ENCODE data around the gene BMP4. TPM values are rescaled to one million over a fixed set of nuclear protein-coding genes. Genes with fewer than 3 reads are reported as not detected.

Gene BMP4
- total RNA-seq, 1 experiment from 2014 or later: 24.8 TPM

DNA sequence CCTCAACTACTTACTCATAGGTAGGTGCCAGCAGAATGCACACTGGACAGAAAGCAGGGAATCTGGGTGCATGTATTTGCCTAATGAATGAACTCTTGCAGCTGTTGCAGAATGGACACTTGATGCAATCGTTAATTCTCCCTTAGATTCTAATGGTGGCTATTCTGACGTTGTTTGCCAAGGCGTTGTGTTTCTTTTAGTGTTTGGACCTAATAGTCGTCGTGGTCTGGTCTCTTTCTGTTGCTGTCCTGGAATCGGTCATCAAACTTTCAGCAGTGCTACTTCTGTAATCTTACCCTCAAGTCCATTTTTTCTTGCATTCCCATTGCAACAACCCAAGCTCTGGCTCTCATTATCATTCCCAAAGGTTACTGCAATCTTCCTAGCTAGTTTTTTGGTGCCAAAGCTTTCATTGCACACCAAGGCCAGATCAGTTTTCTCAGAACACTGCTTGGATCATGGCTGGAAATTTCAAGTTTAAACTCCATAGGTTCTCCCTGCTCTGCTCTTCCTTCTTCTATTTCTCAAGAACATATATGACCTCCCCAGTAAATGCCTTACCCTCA is 31.3 kb downstream of the BMP4 start:
- BruUV-seq (replicated peaks): no TSS peak
- CTCF ChIA-PET: no interaction called here

GRCh38 chr14:53924753-53925152 is 31.9 kb downstream of the BMP4 start:
- H3K36me3 Mint-ChIP-seq (ENCODE audit: insufficient read depth, unreplicated experiment): no peaks in the 10 kb centered on the region
- H3K27ac Mint-ChIP-seq (ENCODE audit: unreplicated experiment): no peak overlapping the region
- TF ChIP-seq, protein P1, sequence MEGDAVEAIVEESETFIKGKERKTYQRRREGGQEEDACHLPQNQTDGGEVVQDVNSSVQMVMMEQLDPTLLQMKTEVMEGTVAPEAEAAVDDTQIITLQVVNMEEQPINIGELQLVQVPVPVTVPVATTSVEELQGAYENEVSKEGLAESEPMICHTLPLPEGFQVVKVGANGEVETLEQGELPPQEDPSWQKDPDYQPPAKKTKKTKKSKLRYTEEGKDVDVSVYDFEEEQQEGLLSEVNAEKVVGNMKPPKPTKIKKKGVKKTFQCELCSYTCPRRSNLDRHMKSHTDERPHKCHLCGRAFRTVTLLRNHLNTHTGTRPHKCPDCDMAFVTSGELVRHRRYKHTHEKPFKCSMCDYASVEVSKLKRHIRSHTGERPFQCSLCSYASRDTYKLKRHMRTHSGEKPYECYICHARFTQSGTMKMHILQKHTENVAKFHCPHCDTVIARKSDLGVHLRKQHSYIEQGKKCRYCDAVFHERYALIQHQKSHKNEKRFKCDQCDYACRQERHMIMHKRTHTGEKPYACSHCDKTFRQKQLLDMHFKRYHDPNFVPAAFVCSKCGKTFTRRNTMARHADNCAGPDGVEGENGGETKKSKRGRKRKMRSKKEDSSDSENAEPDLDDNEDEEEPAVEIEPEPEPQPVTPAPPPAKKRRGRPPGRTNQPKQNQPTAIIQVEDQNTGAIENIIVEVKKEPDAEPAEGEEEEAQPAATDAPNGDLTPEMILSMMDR (IDR thresholded peaks at IDR 0.05; ENCODE audit: unreplicated experiment): no peak
- intact Hi-C loops (cut with micrococcal nuclease; ENCODE audit: unreplicated experiment): loop anchor here (5.0 to 10.0 kb wide), 2 partner anchors 72 to 390 kb away; no protein-coding TSS in a partner anchor
- H3K27me3 Mint-ChIP-seq (ENCODE audit: unreplicated experiment): no peaks in the 10 kb centered on the region
- no peak for DNase-seq
- H3K4me1 Mint-ChIP-seq (ENCODE audit: low read depth, unreplicated experiment): peaks cover 51% of the 10 kb centered on the region
- no peak overlapping the region for H3K4me3 Mint-ChIP-seq (ENCODE audit: low read depth, unreplicated experiment)
- BruUV-seq (replicated peaks): no TSS peak
- no peaks in the 10 kb centered on the region for H3K9me3 Mint-ChIP-seq (ENCODE audit: low read depth, unreplicated experiment)
- CTCF ChIA-PET: no interaction called here

More for the DNA sequence above, 31.3 kb downstream of the BMP4 start:
- Mint-ChIP-seq H3K4me1 (ENCODE audit: low read depth, unreplicated experiment) (peaks cover 57% of the 10 kb centered on the region), H3K4me3 (ENCODE audit: low read depth, unreplicated experiment) (no peak overlapping the region), H3K27me3 (ENCODE audit: unreplicated experiment) (no peaks in the 10 kb centered on the region), H3K36me3 (ENCODE audit: insufficient read depth, unreplicated experiment) (no peaks in the 10 kb centered on the region), H3K27ac (ENCODE audit: unreplicated experiment) (no peak overlapping the region), H3K9me3 (ENCODE audit: low read depth, unreplicated experiment) (no peaks in the 10 kb centered on the region)
- no peak for DNase-seq
- intact Hi-C loops (cut with micrococcal nuclease; ENCODE audit: unreplicated experiment): loop anchor here (10.0 kb wide), 1 partner anchor 390 kb away; no protein-coding TSS in a partner anchor
- TF ChIP-seq, protein P1 (IDR thresholded peaks at IDR 0.05; ENCODE audit: unreplicated experiment): no peak

DNA sequence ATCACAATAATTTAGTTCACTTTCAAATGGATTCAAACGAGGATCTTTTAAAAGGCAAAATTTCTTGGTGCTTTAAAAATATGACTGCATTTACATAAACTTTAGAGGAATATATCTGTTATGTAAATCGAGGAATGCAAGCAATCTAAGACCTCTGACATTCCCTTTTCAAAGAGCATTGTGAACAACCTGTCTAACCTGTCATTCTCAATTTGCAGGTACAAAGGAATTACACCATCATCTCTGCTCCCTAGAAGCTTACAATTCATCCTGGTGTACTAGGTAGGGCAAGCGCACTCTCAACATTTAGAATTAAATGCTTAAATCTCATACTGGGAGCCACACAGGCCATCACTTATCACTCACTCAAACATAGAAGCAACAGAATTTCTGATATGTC is 35.6 kb downstream of the BMP4 start:
- DNase-seq: peak; percentile 6
- H3K36me3 Mint-ChIP-seq (ENCODE audit: insufficient read depth, unreplicated experiment): no peaks in the 10 kb centered on the region
- H3K4me1 Mint-ChIP-seq (ENCODE audit: low read depth, unreplicated experiment): peaks cover 39% of the 10 kb centered on the region
- intact Hi-C loops (cut with micrococcal nuclease; ENCODE audit: unreplicated experiment): loop anchor here (5.0 to 10.0 kb wide), 2 partner anchors 69 to 386 kb away; no protein-coding TSS in a partner anchor
- BruUV-seq (replicated peaks): no TSS peak
- H3K27ac Mint-ChIP-seq (ENCODE audit: unreplicated experiment): no peak overlapping the region
- no peak overlapping the region for H3K4me3 Mint-ChIP-seq (ENCODE audit: low read depth, unreplicated experiment)
- no peaks in the 10 kb centered on the region for H3K27me3 Mint-ChIP-seq (ENCODE audit: unreplicated experiment)
- TF ChIP-seq, protein P1 (IDR thresholded peaks at IDR 0.05; ENCODE audit: unreplicated experiment): no peak
- H3K9me3 Mint-ChIP-seq (ENCODE audit: low read depth, unreplicated experiment): peaks cover 4% of the 10 kb centered on the region
- CTCF ChIA-PET: interaction anchor here (0.6 kb wide), 1 partner anchor 33 kb away, joined by 3 read pairs; no protein-coding TSS in a partner anchor

GRCh38 chr14:53916239-53916638 is 40.4 kb downstream of the BMP4 start:
- BruUV-seq (replicated peaks): no TSS peak
- Mint-ChIP-seq H3K9me3 (ENCODE audit: low read depth, unreplicated experiment) (peaks cover 8% of the 10 kb centered on the region), H3K27ac (ENCODE audit: unreplicated experiment) (no peak overlapping the region), H3K27me3 (ENCODE audit: unreplicated experiment) (no peaks in the 10 kb centered on the region), H3K4me1 (ENCODE audit: low read depth, unreplicated experiment) (peaks cover 5% of the 10 kb centered on the region), H3K4me3 (ENCODE audit: low read depth, unreplicated experiment) (no peak overlapping the region), H3K36me3 (ENCODE audit: insufficient read depth, unreplicated experiment) (no peaks in the 10 kb centered on the region)
- DNase-seq: no peak
- intact Hi-C loops (cut with micrococcal nuclease; ENCODE audit: unreplicated experiment): no loop called here
- CTCF ChIA-PET: interaction anchor here (0.7 kb wide), 3 partner anchors 124 to 244 kb away, joined by 4 to 6 read pairs (median 5); no protein-coding TSS in a partner anchor
- TF ChIP-seq, protein P1 (IDR thresholded peaks at IDR 0.05; ENCODE audit: unreplicated experiment): no peak
